GM12878 (cell line): ENCODE results near the gene BCL2L13. TPM values are rescaled to one million over a fixed set of nuclear protein-coding genes. Genes with fewer than 3 reads are reported as not detected.

ENCODE experiments used
- CHD2 ChIP-seq: IDR thresholded peaks from 2 replicates; pipeline ENCODE4 v1.6.1; 2011; ENCODE audit warnings: low read depth, low read length, improper control_type of control experiment, borderline replicate concordance
- E2F8 ChIP-seq: fragments of 450-650 bp; IDR thresholded peaks from 2 replicates; pipeline ENCODE4 v1.6.1; 2018; ENCODE audit warnings: mild to moderate bottlenecking, low read depth, moderate library complexity; ENCODE audit not compliant: partially characterized antibody
- ESRRA ChIP-seq: IDR thresholded peaks from 2 replicates; pipeline ENCODE4 v1.6.1; 2012; ENCODE audit warnings: mild to moderate bottlenecking, low read length, improper control_type of control experiment
- FOS ChIP-seq: IDR thresholded peaks from 3 replicates; pipeline ENCODE4 v1.6.1; 2011; ENCODE audit warnings: borderline replicate concordance; ENCODE audit not compliant: insufficient read length; ENCODE audit errors: extremely low read depth
- GATAD2B ChIP-seq: fragments of 450-650 bp; conservative IDR thresholded peaks from 2 replicates; pipeline ENCODE4 v1.6.1; 2017; ENCODE audit warnings: low read depth, mild to moderate bottlenecking, moderate library complexity
- IRF4 ChIP-seq: IDR thresholded peaks from 2 replicates; pipeline ENCODE4 v1.6.1; 2011; ENCODE audit warnings: low read depth, low read length
- IRF5 ChIP-seq: fragments of 450-650 bp; IDR thresholded peaks from 2 replicates; pipeline ENCODE4 v1.6.1; 2017; ENCODE audit warnings: borderline replicate concordance
- JUND ChIP-seq: IDR thresholded peaks from 2 replicates; pipeline ENCODE4 v1.6.1; 2012; ENCODE audit warnings: low read depth, mild to moderate bottlenecking, low read length, improper control_type of control experiment, moderate library complexity
- NBN ChIP-seq: fragments of 450-650 bp; IDR thresholded peaks from 2 replicates; pipeline ENCODE4 v1.6.1; 2016
- NFXL1 ChIP-seq: fragments of 450-650 bp; IDR thresholded peaks from 2 replicates; pipeline ENCODE4 v1.6.1; 2017; ENCODE audit warnings: antibody characterized with exemption, mild to moderate bottlenecking, borderline replicate concordance
- POLR2A ChIP-seq: IDR thresholded peaks from 2 replicates; pipeline ENCODE4 v1.6.1; 2011; ENCODE audit warnings: low read depth, mild to moderate bottlenecking, low read length
- RAD51 ChIP-seq: fragments of 450-650 bp; IDR thresholded peaks from 2 replicates; pipeline ENCODE4 v1.6.1; 2016; ENCODE audit warnings: moderate library complexity, mild to moderate bottlenecking, inconsistent platforms
- RCOR1 ChIP-seq: conservative IDR thresholded peaks from 2 replicates; pipeline ENCODE4 v1.6.1; 2012; ENCODE audit warnings: low read depth, low read length, improper control_type of control experiment
- RFX5 ChIP-seq: IDR thresholded peaks from 2 replicates; pipeline ENCODE4 v1.6.1; 2011; ENCODE audit warnings: low read depth, low read length, improper control_type of control experiment
- TARDBP ChIP-seq: IDR thresholded peaks from 2 replicates; pipeline ENCODE4 v1.6.1; 2016; ENCODE audit warnings: borderline replicate concordance
- YY1 ChIP-seq: IDR thresholded peaks from 2 replicates; pipeline ENCODE4 v1.6.1; 2011; ENCODE audit warnings: low read depth, mild to moderate bottlenecking, low read length
- ZBTB11 ChIP-seq: fragments of 450-650 bp; formaldehyde crosslinking; IDR thresholded peaks from 2 replicates; pipeline ENCODE4 v1.5.0; 2022; ENCODE audit warnings: mild to moderate bottlenecking, missing genetic modification characterization
- ZNF207 ChIP-seq: fragments of 450-650 bp; IDR thresholded peaks from 2 replicates; pipeline ENCODE4 v1.6.1; 2014; ENCODE audit warnings: antibody characterized with exemption, mild to moderate bottlenecking, borderline replicate concordance
- ZNF687 ChIP-seq: fragments of 450-650 bp; IDR thresholded peaks from 2 replicates; pipeline ENCODE4 v1.6.1; 2017; ENCODE audit warnings: mild to moderate bottlenecking, moderate library complexity
- polyA plus RNA-seq, 11 experiments: library from polyadenylated mRNA; depleted of rRNA in 4 of 11; unstranded in 6 of 11; stranded (reverse) in 5 of 11; fragments of >200 nt; fragmentation: Nextera tagmentation in 4 of 11; fragmentation: Illumina TruSeq in 1 of 11; extraction: Ambion mirVana in 4 of 11; extraction: Trizol in 1 of 11; gene quantifications; 1 replicate in 1 of 11; 2 replicates in 10 of 11; pipeline versions ENCODE4 v1.2.1 to v1.2.3, GENCODE V29; 2011 to 2016; ENCODE audit warnings: inconsistent platforms in 2 of 11, missing spikeins in 2 of 11, low read depth in 1 of 11
- total RNA-seq, 4 experiments: library from RNA; depleted of rRNA in 3 of 4; stranded (reverse); fragments of >200 nt in 3 of 4; fragmentation: Illumina TruSeq in 1 of 4; extraction: Trizol in 1 of 4; gene quantifications; 2 replicates each; pipeline versions ENCODE4 v1.2.1 to v1.2.3, GENCODE V29; 2013 to 2021

The BCL2L13 gene
- total and polyA plus RNA-seq, 10 of the 15 experiments (the other 5 are each of a cell fraction or from before 2014, with no cell fraction given): 18.6 to 30.6 (median 28.2) TPM

GRCh38 chr22:17779286-17780115, 140.9 kb downstream of the BCL2L13 start (continued):
- TF ChIP-seq ESRRA (no peak), GATAD2B (0 out of 2 replicates have a peak, but pooled peaks have one; percentile 23), IRF4 (0 out of 2 replicates have a peak, but pooled peaks have one; percentile 43), RCOR1 (no peak), IRF5 (no peak), TARDBP (no peak), NBN (peak; percentile 82), JUND (peak; percentile 86), ZNF207 (no peak; the same call in 1 of the 2 replicates), NFXL1 (no peak), CHD2 (no peak), RAD51 (peak; percentile 68), FOS (no peak), E2F8 (no peak), ZNF687 (peak; percentile 80), YY1 (no peak), RFX5 (no peak), ZBTB11 (CRISPR knock-in tag) (no peak), POLR2A (peak; percentile 79)
